OCI-LY1 (cell line): ENCODE results near the gene FFAR4.

Experiments
- H2AFZ ChIP-seq: fragments of 200-600 bp; sonication (generic), shearing (Covaris generic); 2 replicates; pipeline ENCODE4 v1.6.0; 2014; ENCODE audit warnings: antibody characterized with exemption, mild to moderate bottlenecking, low read length
- H3F3A ChIP-seq: fragments of 200-600 bp; sonication (generic), shearing (Covaris generic); 2 replicates; pipeline ENCODE4 v1.6.0; 2014; ENCODE audit warnings: mild to moderate bottlenecking, antibody characterized with exemption, low read length, moderate library complexity; ENCODE audit not compliant: insufficient read depth
- H3K27ac ChIP-seq: fragments of 200-600 bp; sonication (generic); 2 replicates; pipeline ENCODE4 v1.5.1; 2014; ENCODE audit warnings: low read length, mixed run types, mild to moderate bottlenecking, low read depth; ENCODE audit not compliant: poor library complexity, severe bottlenecking
- H3K27me3 ChIP-seq: fragments of 200-600 bp; sonication (generic); 2 replicates; pipeline ENCODE4 v1.6.0; 2014; ENCODE audit warnings: antibody characterized with exemption, mild to moderate bottlenecking, low read length, moderate library complexity; ENCODE audit not compliant: insufficient read depth
- H3K36me3 ChIP-seq: fragments of 200-600 bp; sonication (generic); 2 replicates; pipeline ENCODE4 v1.6.1; 2014; ENCODE audit warnings: mild to moderate bottlenecking, antibody characterized with exemption, low read length, moderate library complexity, mixed read lengths; ENCODE audit not compliant: insufficient read depth
- H3K4me1 ChIP-seq: fragments of 200-600 bp; sonication (generic); 2 replicates; pipeline ENCODE4 v1.5.1; 2014; ENCODE audit warnings: mild to moderate bottlenecking, low read length, moderate library complexity; ENCODE audit not compliant: insufficient read depth, severe bottlenecking
- H3K4me2 ChIP-seq: fragments of 200-600 bp; sonication (generic), shearing (Covaris generic); 2 replicates; pipeline ENCODE4 v1.6.1; 2014; ENCODE audit warnings: low read length
- H3K4me3 ChIP-seq: fragments of 200-600 bp; sonication (generic); 2 replicates; pipeline ENCODE4 v1.5.1; 2014; ENCODE audit warnings: low read length, low read depth, mild to moderate bottlenecking, mixed read lengths; ENCODE audit not compliant: poor library complexity, severe bottlenecking
- H3K79me2 ChIP-seq: fragments of 200-600 bp; shearing (Covaris generic); 2 replicates; pipeline ENCODE4 v1.6.1; 2016; ENCODE audit warnings: mixed run types, low read length, mixed read lengths; ENCODE audit not compliant: insufficient read depth
- H3K9ac ChIP-seq: fragments of 200-600 bp; sonication (generic), shearing (Covaris generic); 2 replicates; pipeline ENCODE4 v1.6.1; 2014; ENCODE audit warnings: mild to moderate bottlenecking, low read length, mixed read lengths
- H3K9me2 ChIP-seq: fragments of 200-600 bp; sonication (generic), shearing (Covaris generic); 2 replicates; pipeline ENCODE4 v1.6.1; 2014; ENCODE audit warnings: low read depth, mild to moderate bottlenecking, low read length, mixed read lengths
- H3K9me3 ChIP-seq: fragments of 200-600 bp; shearing (Covaris generic); 2 replicates; pipeline ENCODE4 v1.6.1; 2014; ENCODE audit warnings: low read length, mixed read lengths
- H4K20me1 ChIP-seq: fragments of 200-600 bp; sonication (generic), shearing (Covaris generic); 2 replicates; pipeline ENCODE4 v1.6.0; 2016; ENCODE audit warnings: mild to moderate bottlenecking, low read length; ENCODE audit not compliant: insufficient read depth
- CTCF ChIP-seq: fragments of 200-600 bp; sonication (generic), shearing (Covaris generic); IDR thresholded peaks from 2 replicates; pipeline ENCODE4 v1.5.1; 2017; ENCODE audit warnings: mild to moderate bottlenecking, antibody characterized with exemption, low read length, moderate library complexity, mixed read lengths
- EZH2 ChIP-seq: fragments of 200-600 bp; sonication (generic), shearing (Covaris generic); IDR thresholded peaks from 2 replicates; pipeline ENCODE4 v1.8.0; 2017; ENCODE audit warnings: borderline replicate concordance, mixed run types, mild to moderate bottlenecking, antibody characterized with exemption, low read length, moderate library complexity, mixed read lengths

The FFAR4 gene

DNA sequence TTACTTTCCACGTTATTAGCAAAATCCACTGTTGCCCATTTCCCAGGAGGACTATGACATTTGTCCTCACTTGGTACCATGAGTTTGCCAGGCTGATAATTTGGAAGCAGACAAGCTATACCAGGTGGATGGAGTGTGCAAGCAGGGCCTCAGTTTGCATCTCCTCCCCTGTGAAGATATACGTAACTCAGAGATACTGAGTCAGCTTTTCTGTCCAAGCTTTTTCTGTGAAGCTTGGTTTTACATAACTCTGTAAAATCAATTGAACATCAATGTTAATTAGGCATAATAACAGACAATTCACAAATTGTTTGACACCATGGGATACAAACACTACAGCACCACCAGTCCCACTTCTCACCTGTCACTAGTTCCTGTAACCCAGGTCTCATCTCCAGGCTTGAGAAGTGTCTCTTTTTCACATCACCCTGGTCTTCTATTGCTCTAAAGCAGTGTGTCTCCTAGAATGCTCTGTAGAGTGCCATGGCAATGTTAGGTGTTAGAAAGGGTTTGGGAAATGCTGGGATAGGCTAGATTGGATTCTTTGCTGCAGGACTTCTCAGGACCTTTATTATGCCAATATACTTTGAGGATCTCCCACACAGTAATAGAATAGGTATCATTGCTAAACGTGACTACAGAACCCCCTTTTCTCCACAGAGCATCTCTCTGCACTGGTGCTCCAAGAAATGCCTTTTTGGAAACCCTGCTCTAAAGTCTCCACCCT, 13.7 kb downstream of the FFAR4 start:
- H4K20me1 ChIP-seq: no peaks in the 10 kb centered on the region
- H3K27ac ChIP-seq: no peak overlapping the region
- H3K9me2 ChIP-seq: no peaks in the 10 kb centered on the region
- no peaks in the 10 kb centered on the region for H3K4me1 ChIP-seq
- no peak overlapping the region for H3K9ac ChIP-seq
- H2AFZ ChIP-seq: no peak overlapping the region
- H3K4me2 ChIP-seq: no peak overlapping the region
- H3K9me3 ChIP-seq: no peaks in the 10 kb centered on the region
- no peaks in the 10 kb centered on the region for H3K27me3 ChIP-seq
- no peaks in the 10 kb centered on the region for H3F3A ChIP-seq
- H3K4me3 ChIP-seq: no peak overlapping the region
- no peaks in the 10 kb centered on the region for H3K79me2 ChIP-seq
- no peaks in the 10 kb centered on the region for H3K36me3 ChIP-seq
- TF ChIP-seq EZH2 (no peak), CTCF (no peak)

GRCh38 chr10:93580828-93581227, 14.4 kb downstream of the FFAR4 start:
- no peak overlapping the region for H3K4me3 ChIP-seq
- TF ChIP-seq EZH2 (no peak), CTCF (no peak)
- H3K9me3 ChIP-seq: no peaks in the 10 kb centered on the region
- no peaks in the 10 kb centered on the region for H3K79me2 ChIP-seq
- no peak overlapping the region for H3K4me2 ChIP-seq
- no peaks in the 10 kb centered on the region for H3K4me1 ChIP-seq
- no peaks in the 10 kb centered on the region for H4K20me1 ChIP-seq
- no peaks in the 10 kb centered on the region for H3K9me2 ChIP-seq
- no peaks in the 10 kb centered on the region for H3F3A ChIP-seq
- no peaks in the 10 kb centered on the region for H3K27me3 ChIP-seq
- no peak overlapping the region for H2AFZ ChIP-seq
- no peak overlapping the region for H3K27ac ChIP-seq
- no peaks in the 10 kb centered on the region for H3K36me3 ChIP-seq
- no peak overlapping the region for H3K9ac ChIP-seq

DNA sequence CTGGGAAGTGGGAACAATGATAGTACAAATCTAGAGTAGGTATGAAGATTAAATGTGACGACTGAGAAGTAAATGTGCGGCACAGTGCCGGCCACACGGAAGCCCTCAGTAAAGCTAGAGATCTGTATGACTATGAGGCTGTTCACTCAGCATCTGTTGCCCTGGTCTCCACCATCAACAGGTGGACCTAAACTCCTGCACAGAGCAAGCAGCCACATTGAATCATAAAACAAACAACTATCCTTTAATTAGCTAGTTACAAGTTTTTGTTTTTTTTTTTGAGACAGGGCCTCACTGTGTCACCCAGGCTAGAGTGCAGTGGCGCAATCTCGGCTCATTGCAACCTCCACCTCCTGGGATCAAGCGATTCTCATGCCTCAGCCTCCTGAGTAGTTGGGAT, 18.0 kb downstream of the FFAR4 start:
- H3K27ac ChIP-seq: no peak overlapping the region
- H3K4me3 ChIP-seq: no peak overlapping the region
- no peaks in the 10 kb centered on the region for H3K36me3 ChIP-seq
- TF ChIP-seq EZH2: no peak
- TF ChIP-seq CTCF: no peak
- no peaks in the 10 kb centered on the region for H3K79me2 ChIP-seq
- H3K9me2 ChIP-seq: no peaks in the 10 kb centered on the region
- H4K20me1 ChIP-seq: no peaks in the 10 kb centered on the region
- H3F3A ChIP-seq: no peaks in the 10 kb centered on the region
- no peak overlapping the region for H3K4me2 ChIP-seq
- no peak overlapping the region for H2AFZ ChIP-seq
- H3K4me1 ChIP-seq: no peaks in the 10 kb centered on the region
- no peaks in the 10 kb centered on the region for H3K27me3 ChIP-seq
- H3K9me3 ChIP-seq: no peaks in the 10 kb centered on the region
- no peak overlapping the region for H3K9ac ChIP-seq
